GM23338 (cell line): ENCODE data around the gene WNT2B. TPM values are rescaled to one million over a fixed set of nuclear protein-coding genes. Genes with fewer than 3 reads are reported as not detected.

ENCODE experiments used
- ATAC-seq: fragments of 200-7000 bp; cut with Tn5 transposase; 3 replicates; pipeline ENCODE4 v1.9.1; 2020
- DNase-seq: peaks from one replicate; pipeline ENCODE4 v3.0.0-alpha.2; 2015; ENCODE audit warnings: low spot score
- H2AFZ ChIP-seq: fragments of 200-600 bp; sonication (generic); 2 replicates; pipeline ENCODE4 v1.8.0; 2016; ENCODE audit warnings: antibody characterized with exemption, mild to moderate bottlenecking, moderate library complexity
- H3F3A ChIP-seq: fragments of 200-600 bp; sonication (generic); replicated peaks from 2 replicates; pipeline ENCODE4 v1.8.0; 2017; ENCODE audit warnings: antibody characterized with exemption, mixed run types, low read depth
- H3K27ac ChIP-seq: fragments of 200-600 bp; sonication (generic); 2 replicates; pipeline ENCODE4 v1.6.1; 2016; ENCODE audit warnings: low read depth
- H3K27me3 ChIP-seq: fragments of 200-600 bp; sonication (generic); 2 replicates; pipeline ENCODE4 v1.8.0; 2016; ENCODE audit warnings: mild to moderate bottlenecking, mixed run types, moderate library complexity; ENCODE audit not compliant: insufficient read depth
- H3K36me3 ChIP-seq: fragments of 200-600 bp; sonication (generic); 2 replicates; pipeline ENCODE4 v1.8.0; 2016; ENCODE audit warnings: mild to moderate bottlenecking; ENCODE audit not compliant: insufficient read depth
- H3K4me1 ChIP-seq: fragments of 200-600 bp; sonication (generic); 2 replicates; pipeline ENCODE4 v1.8.0; 2016; ENCODE audit warnings: mild to moderate bottlenecking, moderate library complexity; ENCODE audit not compliant: insufficient read depth
- H3K4me2 ChIP-seq: fragments of 200-600 bp; sonication (generic); 2 replicates; pipeline ENCODE4 v1.7.1; 2017; ENCODE audit warnings: mixed run types
- H3K4me3 ChIP-seq: fragments of 200-600 bp; sonication (generic); 2 replicates; pipeline ENCODE4 v1.6.1; 2016; ENCODE audit warnings: mixed run types
- H3K79me2 ChIP-seq: fragments of 200-600 bp; sonication (generic); replicated peaks from 2 replicates; pipeline ENCODE4 v1.8.0; 2017; ENCODE audit warnings: mild to moderate bottlenecking; ENCODE audit not compliant: insufficient read depth
- H3K9me2 ChIP-seq: fragments of 200-600 bp; sonication (generic); 2 replicates; pipeline ENCODE4 v1.8.0; 2017; ENCODE audit not compliant: insufficient read depth
- H4K20me1 ChIP-seq: fragments of 200-600 bp; sonication (generic); replicated peaks from 2 replicates; pipeline ENCODE4 v1.8.0; 2017; ENCODE audit warnings: mild to moderate bottlenecking; ENCODE audit not compliant: insufficient read depth
- H3K27ac Mint-ChIP-seq: 2 replicates; pipeline ENCODE4 v1.8.0; 2020; ENCODE audit warnings: inconsistent platforms, mild to moderate bottlenecking, moderate library complexity, mixed read lengths
- H3K27me3 Mint-ChIP-seq: 3 replicates; pipeline ENCODE4 v1.8.0; 2022; ENCODE audit warnings: low read depth, mild to moderate bottlenecking, moderate library complexity, mixed read lengths, inconsistent platforms; ENCODE audit not compliant: insufficient read depth, poor library complexity
- H3K36me3 Mint-ChIP-seq: 3 replicates; pipeline ENCODE4 v1.8.0; 2021; ENCODE audit warnings: low read depth, mild to moderate bottlenecking, inconsistent platforms, moderate library complexity, mixed read lengths
- H3K4me1 Mint-ChIP-seq: 3 replicates; pipeline ENCODE4 v1.8.0; 2020; ENCODE audit warnings: mild to moderate bottlenecking, inconsistent platforms, mixed read lengths
- H3K4me3 Mint-ChIP-seq: 3 replicates; pipeline ENCODE4 v1.8.0; 2021; ENCODE audit warnings: moderate library complexity, mild to moderate bottlenecking, inconsistent platforms, mixed read lengths
- H3K9me3 Mint-ChIP-seq: 3 replicates; pipeline ENCODE4 v1.8.0; 2020; ENCODE audit warnings: moderate library complexity, mild to moderate bottlenecking, inconsistent platforms, mixed read lengths
- CREB1 ChIP-seq: fragments of 250-450 bp; sonication (Bioruptor Pico); IDR thresholded peaks from 2 replicates; pipeline ENCODE4 v1.5.0; 2020; ENCODE audit warnings: low read depth, mild to moderate bottlenecking, moderate library complexity
- EZH2 ChIP-seq: fragments of 200-600 bp; sonication (generic); IDR thresholded peaks from one replicate; pipeline ENCODE4 v1.8.0; 2017; ENCODE audit warnings: antibody characterized with exemption, mild to moderate bottlenecking, low read depth; ENCODE audit not compliant: unreplicated experiment
- EZH2phosphoT487 ChIP-seq: fragments of 200-600 bp; sonication (generic); IDR thresholded peaks from one replicate; pipeline ENCODE4 v1.8.1; 2018; ENCODE audit warnings: antibody characterized with exemption; ENCODE audit not compliant: unreplicated experiment
- JUNB ChIP-seq: IDR thresholded peaks from one replicate; pipeline ENCODE4 v1.6.1; 2016; ENCODE audit warnings: antibody characterized with exemption; ENCODE audit not compliant: unreplicated experiment
- NANOG ChIP-seq: IDR thresholded peaks from 2 replicates; pipeline ENCODE4 v1.6.1; 2016; ENCODE audit warnings: antibody characterized with exemption, borderline replicate concordance
- POLR2AphosphoS5 ChIP-seq: IDR thresholded peaks from 2 replicates; pipeline ENCODE4 v1.6.1; 2016; ENCODE audit warnings: antibody characterized with exemption, low read depth
- STAT1 ChIP-seq: IDR thresholded peaks from one replicate; pipeline ENCODE4 v1.6.1; 2016; ENCODE audit warnings: antibody characterized with exemption; ENCODE audit not compliant: unreplicated experiment
- ZNF114 ChIP-seq: fragments of 250-450 bp; sonication (Bioruptor Pico); IDR thresholded peaks from 2 replicates; pipeline ENCODE4 v1.5.0; 2020; ENCODE audit warnings: mild to moderate bottlenecking, moderate library complexity
- ZNF331 ChIP-seq: fragments of 250-450 bp; sonication (Bioruptor Pico); IDR thresholded peaks from 2 replicates; pipeline ENCODE4 v1.5.0; 2020; ENCODE audit warnings: low read depth, mild to moderate bottlenecking, moderate library complexity
- polyA plus RNA-seq: library from polyadenylated mRNA; unstranded; fragments of >200 nt; fragmentation: Nextera tagmentation; extraction: Ambion mirVana; gene quantifications from 2 replicates; pipeline ENCODE4 v1.2.1, GENCODE V29; 2016
- total RNA-seq: library from RNA; depleted of rRNA; stranded (reverse); fragments of >200 nt; shearing (Covaris generic); gene quantifications from 2 replicates; pipeline ENCODE4 v1.2.3, GENCODE V29; 2014
- TF ChIP-seq, protein P1 (sequence below): IDR thresholded peaks from one replicate; pipeline ENCODE4 v1.6.1; 2018; ENCODE audit warnings: antibody characterized with exemption; ENCODE audit not compliant: unreplicated experiment
- TF ChIP-seq, protein P2 (sequence below), 2 experiments: fragments of 200-600 bp in 1 of 2; sonication (generic) in 1 of 2; conservative IDR thresholded peaks; 2 replicates each; pipeline versions ENCODE4 v1.5.1 to v1.6.1; 2016 to 2017; ENCODE audit warnings: antibody characterized with exemption in 2 of 2, low read depth in 2 of 2, mild to moderate bottlenecking in 2 of 2, moderate library complexity in 1 of 2
- TF ChIP-seq, protein P3 (sequence below): IDR thresholded peaks from 2 replicates; pipeline ENCODE4 v1.6.1; 2016; ENCODE audit warnings: antibody characterized with exemption

Gene WNT2B
- total and polyA plus RNA-seq, 2 experiments from 2014 or later: 0.50 to 0.90 TPM

DNA sequence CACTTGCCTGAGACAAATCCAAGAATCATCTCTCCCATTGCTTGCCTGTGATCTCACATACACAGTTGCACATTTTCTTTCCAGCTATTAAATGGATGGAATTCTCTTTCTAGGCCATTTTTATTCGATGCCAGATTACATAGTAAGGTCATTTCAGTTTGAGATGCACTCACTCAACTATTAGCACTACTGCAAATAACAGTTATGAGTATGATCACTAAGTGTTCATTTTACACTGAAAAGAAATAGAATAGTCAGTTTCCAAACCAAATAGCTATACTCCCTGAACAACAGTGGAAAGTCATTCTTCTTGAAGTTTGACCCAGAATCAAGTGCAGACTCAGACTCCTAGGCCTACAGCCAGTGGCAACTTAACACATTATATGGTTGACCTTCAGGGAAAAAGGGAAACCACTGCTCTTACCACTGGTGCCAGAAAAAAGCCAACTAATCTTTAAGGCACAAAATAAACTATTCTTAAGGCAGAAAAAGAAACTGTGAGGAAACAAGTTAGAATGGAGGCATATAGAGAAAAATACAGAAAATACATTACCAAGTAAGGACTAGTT is 31.5 kb downstream of the WNT2B start:
- Histone ChIP-seq H3K4me3 (no peak overlapping the region), H2AFZ (no peak overlapping the region), H3K36me3 (no peaks in the 10 kb centered on the region), H3K27me3 (no peaks in the 10 kb centered on the region), H3K4me1 (no peaks in the 10 kb centered on the region), H3F3A (no peaks in the 10 kb centered on the region), H3K9me2 (no peaks in the 10 kb centered on the region), H3K4me2 (no peak overlapping the region), H4K20me1 (0 out of 2 replicates have a peak, but pooled peaks cover 5% of the 10 kb centered on the region), H3K79me2 (no peaks in the 10 kb centered on the region), H3K27ac (no peak overlapping the region)
- Mint-ChIP-seq H3K9me3 (no peaks in the 10 kb centered on the region), H3K4me3 (no peak overlapping the region), H3K27ac (no peak overlapping the region), H3K36me3 (no peaks in the 10 kb centered on the region), H3K4me1 (no peaks in the 10 kb centered on the region), H3K27me3 (peaks cover 2% of the 10 kb centered on the region)
- ATAC-seq (no peak), DNase-seq (no peak)
- TF ChIP-seq, protein P1, sequence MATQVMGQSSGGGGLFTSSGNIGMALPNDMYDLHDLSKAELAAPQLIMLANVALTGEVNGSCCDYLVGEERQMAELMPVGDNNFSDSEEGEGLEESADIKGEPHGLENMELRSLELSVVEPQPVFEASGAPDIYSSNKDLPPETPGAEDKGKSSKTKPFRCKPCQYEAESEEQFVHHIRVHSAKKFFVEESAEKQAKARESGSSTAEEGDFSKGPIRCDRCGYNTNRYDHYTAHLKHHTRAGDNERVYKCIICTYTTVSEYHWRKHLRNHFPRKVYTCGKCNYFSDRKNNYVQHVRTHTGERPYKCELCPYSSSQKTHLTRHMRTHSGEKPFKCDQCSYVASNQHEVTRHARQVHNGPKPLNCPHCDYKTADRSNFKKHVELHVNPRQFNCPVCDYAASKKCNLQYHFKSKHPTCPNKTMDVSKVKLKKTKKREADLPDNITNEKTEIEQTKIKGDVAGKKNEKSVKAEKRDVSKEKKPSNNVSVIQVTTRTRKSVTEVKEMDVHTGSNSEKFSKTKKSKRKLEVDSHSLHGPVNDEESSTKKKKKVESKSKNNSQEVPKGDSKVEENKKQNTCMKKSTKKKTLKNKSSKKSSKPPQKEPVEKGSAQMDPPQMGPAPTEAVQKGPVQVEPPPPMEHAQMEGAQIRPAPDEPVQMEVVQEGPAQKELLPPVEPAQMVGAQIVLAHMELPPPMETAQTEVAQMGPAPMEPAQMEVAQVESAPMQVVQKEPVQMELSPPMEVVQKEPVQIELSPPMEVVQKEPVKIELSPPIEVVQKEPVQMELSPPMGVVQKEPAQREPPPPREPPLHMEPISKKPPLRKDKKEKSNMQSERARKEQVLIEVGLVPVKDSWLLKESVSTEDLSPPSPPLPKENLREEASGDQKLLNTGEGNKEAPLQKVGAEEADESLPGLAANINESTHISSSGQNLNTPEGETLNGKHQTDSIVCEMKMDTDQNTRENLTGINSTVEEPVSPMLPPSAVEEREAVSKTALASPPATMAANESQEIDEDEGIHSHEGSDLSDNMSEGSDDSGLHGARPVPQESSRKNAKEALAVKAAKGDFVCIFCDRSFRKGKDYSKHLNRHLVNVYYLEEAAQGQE: no peak
- TF ChIP-seq NANOG (no peak), ZNF114 (no peak), EZH2phosphoT487 (no peak), JUNB (no peak), CREB1 (CRISPR knock-in tag) (no peak)
- TF ChIP-seq, protein P2, sequence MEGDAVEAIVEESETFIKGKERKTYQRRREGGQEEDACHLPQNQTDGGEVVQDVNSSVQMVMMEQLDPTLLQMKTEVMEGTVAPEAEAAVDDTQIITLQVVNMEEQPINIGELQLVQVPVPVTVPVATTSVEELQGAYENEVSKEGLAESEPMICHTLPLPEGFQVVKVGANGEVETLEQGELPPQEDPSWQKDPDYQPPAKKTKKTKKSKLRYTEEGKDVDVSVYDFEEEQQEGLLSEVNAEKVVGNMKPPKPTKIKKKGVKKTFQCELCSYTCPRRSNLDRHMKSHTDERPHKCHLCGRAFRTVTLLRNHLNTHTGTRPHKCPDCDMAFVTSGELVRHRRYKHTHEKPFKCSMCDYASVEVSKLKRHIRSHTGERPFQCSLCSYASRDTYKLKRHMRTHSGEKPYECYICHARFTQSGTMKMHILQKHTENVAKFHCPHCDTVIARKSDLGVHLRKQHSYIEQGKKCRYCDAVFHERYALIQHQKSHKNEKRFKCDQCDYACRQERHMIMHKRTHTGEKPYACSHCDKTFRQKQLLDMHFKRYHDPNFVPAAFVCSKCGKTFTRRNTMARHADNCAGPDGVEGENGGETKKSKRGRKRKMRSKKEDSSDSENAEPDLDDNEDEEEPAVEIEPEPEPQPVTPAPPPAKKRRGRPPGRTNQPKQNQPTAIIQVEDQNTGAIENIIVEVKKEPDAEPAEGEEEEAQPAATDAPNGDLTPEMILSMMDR (conservative IDR thresholded peaks at IDR 0.05; ENCODE audit: low read depth in 2 of 2): no peak

DNA sequence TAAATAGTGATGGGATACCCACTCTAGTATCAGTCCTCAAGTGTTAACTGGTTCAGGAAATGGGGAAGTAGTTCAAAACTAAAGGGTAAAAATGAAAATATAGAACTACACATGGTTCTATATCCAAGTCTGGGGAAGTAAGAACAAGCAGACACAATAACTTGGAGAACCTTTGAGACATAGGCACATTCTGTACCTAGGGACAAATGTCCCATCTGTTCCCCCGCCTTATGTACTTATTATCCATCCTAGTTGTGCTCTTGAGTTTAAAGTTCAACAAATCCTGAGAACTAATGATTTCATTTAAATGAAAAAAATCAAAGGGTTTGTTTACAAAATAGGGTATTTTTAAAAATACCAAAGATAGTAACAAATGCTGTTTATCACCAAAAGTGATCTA is 32.5 kb downstream of the WNT2B start:
- H3K36me3 Mint-ChIP-seq: no peaks in the 10 kb centered on the region
- no peaks in the 10 kb centered on the region for H3K9me3 Mint-ChIP-seq
- TF ChIP-seq STAT1 (no peak), ZNF114 (no peak), POLR2AphosphoS5 (no peak), ZNF331 (CRISPR knock-in tag) (no peak), JUNB (no peak), EZH2phosphoT487 (no peak), EZH2 (no peak), NANOG (no peak), CREB1 (CRISPR knock-in tag) (no peak)
- TF ChIP-seq, protein P3, sequence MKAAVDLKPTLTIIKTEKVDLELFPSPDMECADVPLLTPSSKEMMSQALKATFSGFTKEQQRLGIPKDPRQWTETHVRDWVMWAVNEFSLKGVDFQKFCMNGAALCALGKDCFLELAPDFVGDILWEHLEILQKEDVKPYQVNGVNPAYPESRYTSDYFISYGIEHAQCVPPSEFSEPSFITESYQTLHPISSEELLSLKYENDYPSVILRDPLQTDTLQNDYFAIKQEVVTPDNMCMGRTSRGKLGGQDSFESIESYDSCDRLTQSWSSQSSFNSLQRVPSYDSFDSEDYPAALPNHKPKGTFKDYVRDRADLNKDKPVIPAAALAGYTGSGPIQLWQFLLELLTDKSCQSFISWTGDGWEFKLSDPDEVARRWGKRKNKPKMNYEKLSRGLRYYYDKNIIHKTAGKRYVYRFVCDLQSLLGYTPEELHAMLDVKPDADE: no peak
- TF ChIP-seq, protein P2 (conservative IDR thresholded peaks at IDR 0.05; ENCODE audit: low read depth in 2 of 2): no peak

More for the DNA sequence above, 32.5 kb downstream of the WNT2B start:
- DNase-seq (no peak), ATAC-seq (no peak)
- 0 out of 2 replicates have a peak, but pooled peaks cover 5% of the 10 kb centered on the region for H4K20me1 ChIP-seq
- no peaks in the 10 kb centered on the region for H3K27me3 ChIP-seq
- H3K36me3 ChIP-seq: no peaks in the 10 kb centered on the region
- H2AFZ ChIP-seq: no peak overlapping the region
- no peak overlapping the region for H3K4me3 Mint-ChIP-seq
- no peaks in the 10 kb centered on the region for H3K4me1 ChIP-seq
- H3F3A ChIP-seq: no peaks in the 10 kb centered on the region
- no peak overlapping the region for H3K4me3 ChIP-seq
- no peak overlapping the region for H3K27ac ChIP-seq
- no peaks in the 10 kb centered on the region for H3K9me2 ChIP-seq
- H3K79me2 ChIP-seq: no peaks in the 10 kb centered on the region
- H3K27ac Mint-ChIP-seq: no peak overlapping the region
- H3K4me2 ChIP-seq: no peak overlapping the region
- H3K27me3 Mint-ChIP-seq: peaks cover 1% of the 10 kb centered on the region
- H3K4me1 Mint-ChIP-seq: no peaks in the 10 kb centered on the region
